Tibial artery (tissue), 4 donors: Measurements from ENCODE around the gene AGPS.

Experiments
- DNase-seq, 2 donors: peaks; one replicate each; pipeline ENCODE4 v3.0.0-alpha.2; 2019
- H3K27ac ChIP-seq, 2 donors: fragments of 200-600 bp; sonication (generic) in 1 of 2; 1 replicate in 1 of 2; 2 replicates in 1 of 2; pipeline ENCODE4 v1.5.1; 2018 to 2019; ENCODE audit warnings: mild to moderate bottlenecking in 1 of 2
- H3K27me3 ChIP-seq, 2 donors: fragments of 200-600 bp; sonication (generic) in 1 of 2; one replicate each; pipeline versions ENCODE4 v1.5.1 to v1.6.0; 2016 to 2019
- H3K36me3 ChIP-seq, 3 donors: fragments of 200-600 bp; sonication (generic) in 2 of 3; one replicate each; pipeline ENCODE4 v1.5.1; 2016 to 2019; ENCODE audit warnings: mild to moderate bottlenecking in 2 of 3
- H3K4me1 ChIP-seq, 4 donors: fragments of 200-600 bp; sonication (generic) in 2 of 4; 1 replicate in 3 of 4; 2 replicates in 1 of 4; pipeline ENCODE4 v1.5.1; 2016 to 2019
- H3K4me3 ChIP-seq, 2 donors: fragments of 200-600 bp; sonication (generic) in 1 of 2; 1 replicate in 1 of 2; 2 replicates in 1 of 2; pipeline ENCODE4 v1.5.1; 2018 to 2019; ENCODE audit warnings: mild to moderate bottlenecking in 2 of 2
- H3K9me3 ChIP-seq, 3 donors: fragments of 200-600 bp; sonication (generic) in 1 of 3; one replicate each; pipeline ENCODE4 v1.5.1; 2016 to 2019
- intact Hi-C: fragments of 100-400 bp; cut with DNase I; formaldehyde crosslinking; loops from one replicate; pipeline ENCODE4 v1.15.0; 2023; ENCODE audit warnings: low total_unique reads
- TF ChIP-seq, protein P1 (sequence below), 2 experiments: fragments of 200-600 bp in 1 of 2; fragments of 450-650 bp in 1 of 2; IDR thresholded peaks; one replicate each; pipeline ENCODE4 v1.5.1; 2017 to 2019; ENCODE audit warnings: antibody characterized with exemption in 2 of 2, mild to moderate bottlenecking in 1 of 2, moderate library complexity in 1 of 2

AGPS gene

DNA sequence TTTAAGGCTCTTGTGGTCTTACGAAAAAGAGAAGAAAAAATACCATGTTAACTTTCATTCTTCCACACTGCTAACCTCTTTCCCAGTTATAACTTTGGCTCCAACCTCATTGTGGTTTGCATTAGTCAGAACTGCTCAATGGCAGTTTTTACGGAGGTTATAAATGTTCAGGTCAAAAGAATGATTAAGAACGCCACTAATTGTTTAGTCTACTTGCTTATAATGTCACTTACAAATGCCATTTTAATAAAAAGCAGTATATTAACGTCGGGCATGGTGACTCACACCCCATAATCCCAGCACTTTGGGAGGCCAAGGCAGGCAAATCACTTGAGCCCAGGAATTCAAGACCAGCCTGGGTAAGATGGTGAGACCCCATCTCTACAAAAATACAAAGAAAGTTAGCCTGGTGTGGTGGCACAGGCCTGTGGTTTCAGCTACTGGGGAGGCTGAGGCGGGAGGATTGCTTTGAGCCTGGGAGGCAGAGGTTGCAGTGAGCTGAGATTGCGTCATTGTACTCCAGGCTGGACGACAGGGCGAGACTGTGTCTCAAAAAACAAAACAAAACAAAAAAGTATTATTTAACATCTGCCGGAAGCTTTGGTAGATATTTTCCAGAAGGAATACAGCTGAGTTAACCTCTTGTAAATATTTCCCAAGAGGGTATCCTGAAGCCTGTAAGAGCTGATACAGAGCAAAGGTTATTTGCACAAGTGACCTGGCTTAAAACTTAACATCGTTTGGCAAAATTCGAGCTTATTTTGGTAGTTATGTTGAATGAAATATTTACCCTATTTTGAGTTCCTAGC, 5.1 kb downstream of the AGPS start:
- peaks cover 0 to 19% (median 11%) of the 10 kb centered on the region in 4 donors for H3K4me1 ChIP-seq
- H3K4me3 ChIP-seq = no peak overlapping the region
- intact Hi-C loops = no loop called here
- no peaks in the 10 kb centered on the region for H3K36me3 ChIP-seq
- H3K27me3 ChIP-seq = no peaks in the 10 kb centered on the region
- no peak for DNase-seq
- no peaks in the 10 kb centered on the region for H3K9me3 ChIP-seq
- TF ChIP-seq, protein P1, sequence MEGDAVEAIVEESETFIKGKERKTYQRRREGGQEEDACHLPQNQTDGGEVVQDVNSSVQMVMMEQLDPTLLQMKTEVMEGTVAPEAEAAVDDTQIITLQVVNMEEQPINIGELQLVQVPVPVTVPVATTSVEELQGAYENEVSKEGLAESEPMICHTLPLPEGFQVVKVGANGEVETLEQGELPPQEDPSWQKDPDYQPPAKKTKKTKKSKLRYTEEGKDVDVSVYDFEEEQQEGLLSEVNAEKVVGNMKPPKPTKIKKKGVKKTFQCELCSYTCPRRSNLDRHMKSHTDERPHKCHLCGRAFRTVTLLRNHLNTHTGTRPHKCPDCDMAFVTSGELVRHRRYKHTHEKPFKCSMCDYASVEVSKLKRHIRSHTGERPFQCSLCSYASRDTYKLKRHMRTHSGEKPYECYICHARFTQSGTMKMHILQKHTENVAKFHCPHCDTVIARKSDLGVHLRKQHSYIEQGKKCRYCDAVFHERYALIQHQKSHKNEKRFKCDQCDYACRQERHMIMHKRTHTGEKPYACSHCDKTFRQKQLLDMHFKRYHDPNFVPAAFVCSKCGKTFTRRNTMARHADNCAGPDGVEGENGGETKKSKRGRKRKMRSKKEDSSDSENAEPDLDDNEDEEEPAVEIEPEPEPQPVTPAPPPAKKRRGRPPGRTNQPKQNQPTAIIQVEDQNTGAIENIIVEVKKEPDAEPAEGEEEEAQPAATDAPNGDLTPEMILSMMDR (IDR thresholded peaks at IDR 0.05) = no peak
- H3K27ac ChIP-seq = no peak overlapping the region

- no peak overlapping the region for H3K4me3 ChIP-seq
- TF ChIP-seq, protein P1 (IDR thresholded peaks at IDR 0.05) = no peak
- no peak overlapping the region for H3K27ac ChIP-seq
- no peaks in the 10 kb centered on the region for H3K36me3 ChIP-seq
- H3K9me3 ChIP-seq = no peaks in the 10 kb centered on the region
- DNase-seq = no peak
- peaks cover 0 to 19% (median 11%) of the 10 kb centered on the region in 4 donors for H3K4me1 ChIP-seq
- intact Hi-C loops = no loop called here
- no peaks in the 10 kb centered on the region for H3K27me3 ChIP-seq
These were observed 5.7 kb downstream of the AGPS start for GRCh38 chr2:177398290-177398683.

GRCh38 chr2:177398791-177399190, 6.2 kb downstream of the AGPS start:
- Histone ChIP-seq H3K9me3 (no peaks in the 10 kb centered on the region), H3K27ac (no peak overlapping the region), H3K4me3 (no peak overlapping the region), H3K4me1 (peaks cover 0 to 16% (median 7%) of the 10 kb centered on the region in 4 donors), H3K36me3 (no peaks in the 10 kb centered on the region), H3K27me3 (no peaks in the 10 kb centered on the region)
- intact Hi-C loops = no loop called here
- DNase-seq = no peak
- TF ChIP-seq, protein P1 (IDR thresholded peaks at IDR 0.05) = no peak

DNA sequence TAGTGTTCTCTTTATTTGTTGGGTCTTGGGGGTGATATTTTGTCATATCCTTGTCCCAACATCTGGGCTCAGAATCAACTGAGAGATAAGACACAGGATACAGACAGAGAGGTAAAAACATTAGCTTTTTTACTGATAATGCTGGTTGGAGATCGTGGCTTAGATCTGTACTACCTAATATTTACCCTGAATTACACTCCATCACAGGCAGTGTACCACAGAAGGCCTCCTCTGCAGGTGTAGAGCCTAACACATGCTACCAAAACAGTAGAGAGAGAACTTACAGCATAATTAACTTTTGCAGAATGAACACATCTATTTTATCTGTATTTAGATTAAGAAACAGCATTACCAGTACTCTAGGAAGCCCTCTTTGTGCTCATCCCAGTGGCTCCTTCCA, 6.8 kb downstream of the AGPS start:
- no peaks in the 10 kb centered on the region for H3K36me3 ChIP-seq
- no peak for DNase-seq
- H3K27ac ChIP-seq = no peak overlapping the region
- H3K4me1 ChIP-seq = peaks cover 0 to 11% (median 2%) of the 10 kb centered on the region in 4 donors
- no peaks in the 10 kb centered on the region for H3K9me3 ChIP-seq
- TF ChIP-seq, protein P1 (IDR thresholded peaks at IDR 0.05) = no peak
- intact Hi-C loops = no loop called here
- H3K4me3 ChIP-seq = no peak overlapping the region
- H3K27me3 ChIP-seq = no peaks in the 10 kb centered on the region

GRCh38 chr2:177400337-177400923, 7.9 kb downstream of the AGPS start:
- peaks cover 0 to 18% (median 0%) of the 10 kb centered on the region in 4 donors for H3K4me1 ChIP-seq
- no peak overlapping the region for H3K27ac ChIP-seq

More at GRCh38 chr2:177400337-177400923, 7.9 kb downstream of the AGPS start:
- Histone ChIP-seq H3K36me3 (no peaks in the 10 kb centered on the region), H3K27me3 (no peaks in the 10 kb centered on the region), H3K4me3 (no peak overlapping the region), H3K9me3 (no peaks in the 10 kb centered on the region)
- TF ChIP-seq, protein P1 (IDR thresholded peaks at IDR 0.05) = no peak
- no peak for DNase-seq
- intact Hi-C loops = no loop called here
